ENCODE measurements around the gene RUFY3. TPM values are rescaled to one million over a fixed set of nuclear protein-coding genes. Genes with fewer than 3 reads are reported as not detected.
A peak's percentile ranks its signal among the peaks of the same experiment; 100 is the strongest.

The RUFY3 gene
- 25.8 and 28.7 TPM in 2 replicates for total RNA-seq

GRCh38 chr4:70721747-70722146, at the start of gene RUFY3:
TSS of gene RUFY3 (plus strand) at chr4:70721964. CDS start at chr4:70722574, 610 bp downstream.

GRCh38 chr4:70687821-70688794, 33.7 kb upstream of the RUFY3 start, which contains the start of gene UTP3:
TSS of gene UTP3 (plus strand) at chr4:70688532. CDS start at chr4:70688678, 146 bp downstream.

GRCh38 chr4:70839589-70840093, 117.9 kb downstream of the RUFY3 start, which contains the start of gene GRSF1:
TSS of gene GRSF1 (minus strand) at chr4:70839890. CDS start at chr4:70839827, 63 bp downstream.

Small RNA genes lying within 50 kb of the gene (small RNA-seq; reads per million reads assigned to genes)
- gene RF00026 = not detected
- not detected for gene RNU6-520P
- 0.69 reads per million, percentile 41 among the genes with 10 or more reads in this experiment for gene RNU6-784P
- gene RNU6-891P = not detected

Other genes starting within 250 kb of the RUFY3 start
- gene MUC7, start 249.8 kb upstream of the RUFY3 start, total RNA-seq = not detected in 2 replicates
- not detected in 2 replicates for gene AMTN, start 203.4 kb upstream of the RUFY3 start, total RNA-seq
- not detected in 2 replicates for gene AMBN, start 129.7 kb upstream of the RUFY3 start, total RNA-seq
- gene ENAM, start 93.2 kb upstream of the RUFY3 start, total RNA-seq = not detected in 2 replicates
- not detected in 2 replicates for gene JCHAIN, start 55.5 kb upstream of the RUFY3 start, total RNA-seq
- gene UTP3, start 33.4 kb upstream of the RUFY3 start, total RNA-seq = 12.4 and 13.3 TPM in 2 replicates
- 70.7 and 72.1 TPM in 2 replicates for gene GRSF1, start 117.9 kb downstream of the RUFY3 start, total RNA-seq
- gene MOB1B, start 180.4 kb downstream of the RUFY3 start, total RNA-seq = 6.3 and 10.0 TPM in 2 replicates